ENCODE results near the gene FARS2.

Gene FARS2

DNA sequence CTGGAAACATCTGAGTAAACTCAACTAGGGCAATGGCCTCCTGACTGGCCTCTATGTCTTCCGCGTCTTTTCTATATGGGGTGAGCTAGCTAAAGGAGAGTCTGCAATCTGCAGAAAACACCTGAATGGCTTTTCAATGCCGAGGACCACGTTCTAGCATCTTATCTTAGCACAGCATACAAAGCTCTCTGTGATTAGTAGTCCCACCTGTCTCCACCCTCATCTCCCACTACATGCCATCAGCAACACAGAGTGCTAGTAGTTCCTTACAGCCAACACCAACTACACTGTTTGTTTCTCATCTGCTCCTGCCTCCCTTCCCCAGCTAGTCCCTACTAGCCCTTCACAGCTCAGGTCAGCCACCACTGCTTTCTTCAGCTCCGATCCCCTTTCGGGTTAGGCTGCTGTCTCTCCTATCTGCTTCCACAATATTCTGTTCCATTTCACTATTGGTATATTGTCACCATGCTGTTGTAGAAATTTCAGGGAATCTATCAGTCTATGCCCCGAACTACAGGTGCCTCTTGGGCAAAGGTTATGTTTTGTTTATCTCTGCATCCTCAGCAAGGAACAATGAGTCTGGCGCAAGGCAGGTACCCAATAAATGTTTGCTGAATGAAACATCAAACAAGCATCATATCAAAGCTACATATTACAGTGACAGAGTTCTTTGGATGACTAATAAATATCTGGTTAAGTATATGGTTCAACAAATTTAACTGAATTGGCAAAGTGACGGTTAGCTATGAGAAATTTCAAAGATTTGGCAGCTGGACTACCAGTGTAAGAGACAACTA, 12.8 kb upstream of the FARS2 start:
- no peak overlapping the region for H3K4me3 ChIP-seq (ENCODE audit: low read depth, low read length)
- DNase-seq (ENCODE audit: low read depth): no peak

DNA sequence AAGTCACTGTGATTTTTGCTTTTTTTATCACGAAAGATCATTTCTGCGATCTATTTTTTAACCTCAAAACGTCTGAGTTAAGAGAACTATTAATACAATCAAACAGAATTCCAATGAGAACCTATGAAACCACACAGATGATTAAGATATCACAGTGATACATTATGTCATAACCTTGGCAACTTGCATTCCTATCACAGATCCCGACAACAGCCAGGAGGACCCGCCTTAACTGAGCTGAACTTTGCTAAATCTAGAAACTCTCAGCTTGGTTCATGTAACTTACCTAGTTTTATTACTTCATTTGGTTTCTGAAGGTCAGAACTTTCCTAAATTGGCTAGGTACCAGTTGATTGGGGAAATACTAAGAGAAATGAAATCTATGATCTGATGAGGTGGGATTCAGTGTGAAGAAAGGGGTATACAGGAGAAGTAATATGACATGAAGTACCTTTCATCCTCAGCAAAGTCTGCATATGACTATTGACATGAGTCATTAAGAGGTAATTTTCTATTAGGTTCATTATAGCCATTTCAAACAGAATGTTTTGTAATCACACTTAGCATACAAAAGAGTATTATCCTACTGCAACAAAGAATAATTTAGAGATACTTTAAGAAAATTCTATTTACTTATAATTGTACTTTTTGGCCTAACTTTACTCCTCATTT, 11.7 kb upstream of the FARS2 start:
- no peak overlapping the region for H3K4me3 ChIP-seq (ENCODE audit: low read depth, low read length)
- no peak for DNase-seq (ENCODE audit: low read depth)

DNA sequence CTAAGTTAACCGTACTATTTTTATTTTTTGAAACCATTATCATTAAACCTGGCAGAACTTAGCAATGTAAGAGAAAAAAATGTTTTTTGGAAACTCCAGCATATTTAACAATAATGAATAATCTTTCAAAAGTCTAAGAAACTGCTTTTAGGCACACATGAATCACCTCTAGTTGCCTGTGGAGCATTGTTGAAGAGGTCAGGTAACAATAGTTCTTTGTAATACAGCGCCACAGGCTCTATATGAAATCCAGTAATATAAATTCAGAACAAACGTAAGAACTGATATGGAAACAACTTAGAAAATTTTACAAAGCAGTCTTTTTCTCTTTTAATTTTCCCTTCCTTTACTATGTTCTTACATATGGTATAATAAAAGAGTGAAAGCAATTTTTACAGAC, 10.9 kb upstream of the FARS2 start:
- H3K4me3 ChIP-seq (ENCODE audit: low read depth, low read length): no peak overlapping the region
- DNase-seq (ENCODE audit: low read depth): no peak

DNA sequence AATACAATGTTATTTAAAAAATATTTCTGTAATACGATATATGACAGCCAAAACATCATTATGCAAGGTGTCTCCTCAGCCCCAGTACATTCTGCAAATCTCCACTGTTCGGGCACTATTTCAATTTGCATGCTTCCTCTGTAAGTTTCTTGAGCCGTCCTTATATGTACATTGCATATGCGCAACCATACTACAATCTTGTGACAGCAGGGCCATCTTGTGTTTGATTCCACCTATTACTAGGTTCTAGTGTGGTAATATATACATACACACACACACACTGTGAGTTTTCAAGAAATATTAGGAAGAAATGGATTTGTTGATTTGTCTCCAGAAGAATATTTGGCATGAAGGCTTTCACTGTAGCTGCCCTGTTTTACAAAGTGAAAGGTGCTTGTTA, 10.4 kb upstream of the FARS2 start:
- DNase-seq (ENCODE audit: low read depth): no peak
- H3K4me3 ChIP-seq (ENCODE audit: low read depth, low read length): no peak overlapping the region

DNA sequence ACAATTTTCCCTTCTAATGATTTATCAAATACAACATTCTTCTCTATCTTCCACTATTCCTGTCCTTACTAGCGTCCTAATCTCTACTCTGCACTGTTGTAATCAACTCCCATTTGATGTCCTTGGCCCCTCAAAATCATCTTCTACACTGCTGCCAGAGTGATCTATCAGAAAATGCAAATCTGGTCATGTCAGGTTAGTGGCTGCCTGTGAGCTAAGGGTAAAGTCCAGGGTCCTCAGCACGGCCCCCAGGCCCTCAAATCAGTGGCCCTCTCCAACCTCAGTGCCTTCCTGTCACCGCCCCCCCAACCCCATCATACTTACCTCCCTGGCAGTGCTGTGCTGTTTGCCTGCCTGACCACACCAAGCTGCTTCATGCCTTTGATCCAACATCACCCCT, 4.4 kb upstream of the FARS2 start:
- no peak overlapping the region for H3K4me3 ChIP-seq (ENCODE audit: low read depth, low read length)
- DNase-seq (ENCODE audit: low read depth): no peak

GRCh38 chr6:5257400-5257799, 3.9 kb upstream of the FARS2 start:
- no peak for DNase-seq (ENCODE audit: low read depth)
- no peak overlapping the region for H3K4me3 ChIP-seq (ENCODE audit: low read depth, low read length)

GRCh38 chr6:5259428-5259827, 1.9 kb upstream of the FARS2 start:
- peak overlapping the region; percentile 80 for H3K4me3 ChIP-seq (ENCODE audit: low read depth, low read length)
- no peak for DNase-seq (ENCODE audit: low read depth)

DNA sequence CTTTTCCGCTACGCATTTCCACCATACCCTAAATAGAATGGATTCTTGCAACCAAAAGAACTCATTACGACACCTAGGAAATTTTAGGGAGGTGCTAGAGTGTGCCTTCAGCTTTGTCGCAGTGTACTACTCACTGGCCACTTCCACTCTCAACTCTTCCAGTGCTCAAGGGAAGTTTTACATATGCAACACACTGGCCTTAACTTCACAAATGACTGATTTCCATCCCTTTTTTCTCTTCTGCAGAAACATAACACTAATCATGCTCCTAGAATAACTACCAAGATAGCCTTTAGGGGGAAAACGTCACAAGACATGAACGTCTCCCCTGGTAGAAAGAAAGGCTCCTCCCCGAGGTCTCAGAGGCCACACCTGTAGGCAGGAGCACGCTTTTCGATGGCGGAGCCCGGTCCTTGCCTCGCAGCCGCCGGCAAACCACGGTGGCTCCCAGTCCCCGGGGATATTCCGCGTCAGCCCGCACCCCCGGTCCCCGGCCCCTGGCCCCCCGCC, 1.1 kb upstream of the FARS2 start:
- H3K4me3 ChIP-seq (ENCODE audit: low read depth, low read length): peak overlapping the region; percentile 80
- DNase-seq (ENCODE audit: low read depth): no peak

GRCh38 chr6:5261545-5262109, 314 bp downstream of the FARS2 start:
- peak overlapping the region; percentile 80 for H3K4me3 ChIP-seq (ENCODE audit: low read depth, low read length)
- no peak for DNase-seq (ENCODE audit: low read depth)

DNA sequence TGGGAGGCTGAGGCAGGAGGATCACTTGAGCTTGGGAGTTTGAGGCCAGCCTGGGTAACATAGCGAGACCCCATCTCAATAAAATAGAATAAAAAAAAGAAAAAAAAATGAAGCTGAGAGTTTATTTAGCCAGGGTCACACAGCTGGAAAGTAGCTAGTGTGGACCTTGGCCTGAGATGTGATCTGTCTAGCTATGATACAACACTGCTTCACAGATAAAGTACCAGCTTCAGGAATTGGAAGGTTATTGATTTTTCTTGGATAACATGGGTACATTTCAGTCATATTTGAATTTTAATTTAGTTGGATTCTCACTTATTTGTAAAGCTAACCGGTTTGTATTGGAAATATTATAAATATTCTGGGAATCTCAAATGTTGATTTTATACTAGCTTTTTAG, 5.1 kb downstream of the FARS2 start:
- DNase-seq (ENCODE audit: low read depth): no peak
- H3K4me3 ChIP-seq (ENCODE audit: low read depth, low read length): no peak overlapping the region

- no peak overlapping the region for H3K4me3 ChIP-seq (ENCODE audit: low read depth, low read length)
- no peak for DNase-seq (ENCODE audit: low read depth)
Observed at GRCh38 chr6:5270093-5270680, 8.9 kb downstream of the FARS2 start.

DNA sequence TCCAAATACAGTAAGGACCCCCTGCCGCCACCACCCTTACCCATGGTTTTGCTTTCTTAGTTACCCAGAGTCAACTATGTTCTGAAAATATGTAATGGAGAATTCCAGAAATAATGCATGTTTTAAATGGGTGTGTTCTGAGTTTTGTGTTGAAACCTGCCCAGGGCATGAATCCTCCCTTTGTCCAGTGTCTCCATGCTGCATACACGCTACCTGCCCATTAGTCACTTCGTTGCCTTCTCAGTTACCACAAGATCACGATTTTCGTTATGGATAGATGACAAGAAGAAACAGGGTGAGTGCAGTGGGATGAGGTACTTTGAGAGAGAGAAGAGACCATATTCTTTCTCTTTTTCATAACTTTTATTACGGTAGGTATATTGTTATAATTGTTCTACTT, 10.6 kb downstream of the FARS2 start:
- no peak overlapping the region for H3K4me3 ChIP-seq (ENCODE audit: low read depth, low read length)
- no peak for DNase-seq (ENCODE audit: low read depth)

- no peak for DNase-seq (ENCODE audit: low read depth)
Observed at GRCh38 chr6:5274231-5274630, 12.9 kb downstream of the FARS2 start.

GRCh38 chr6:5275497-5275896, 14.2 kb downstream of the FARS2 start:
- no peak overlapping the region for H3K4me3 ChIP-seq (ENCODE audit: low read depth, low read length)
- DNase-seq (ENCODE audit: low read depth): no peak

More at GRCh38 chr6:5274231-5274630, 12.9 kb downstream of the FARS2 start:
- no peak overlapping the region for H3K4me3 ChIP-seq (ENCODE audit: low read depth, low read length)

- DNase-seq (ENCODE audit: low read depth): no peak
- H3K4me3 ChIP-seq (ENCODE audit: low read depth, low read length): no peak overlapping the region
Observed at GRCh38 chr6:5276581-5276980, 15.3 kb downstream of the FARS2 start.

GRCh38 chr6:5277589-5277988, 16.3 kb downstream of the FARS2 start:
- H3K4me3 ChIP-seq (ENCODE audit: low read depth, low read length): no peak overlapping the region
- no peak for DNase-seq (ENCODE audit: low read depth)

DNA sequence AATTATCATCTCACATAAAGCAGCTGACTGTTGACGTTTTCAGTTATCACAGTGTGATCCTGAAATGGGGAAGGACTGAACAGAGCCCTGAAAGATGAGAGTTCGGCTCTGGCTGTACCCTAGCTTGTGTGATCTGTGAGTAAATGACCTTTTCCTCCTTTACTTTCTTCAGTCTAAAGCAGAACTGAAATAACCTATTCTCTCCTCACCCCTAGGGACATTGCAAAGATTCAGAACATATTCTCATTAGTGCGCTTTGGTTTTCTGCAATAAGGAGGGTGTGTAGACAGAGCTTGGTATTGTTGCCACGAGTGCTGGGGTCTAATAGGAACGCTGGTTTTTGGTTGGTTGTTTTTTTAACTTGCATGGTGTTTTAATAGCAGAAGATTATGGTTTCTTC, 16.7 kb downstream of the FARS2 start:
- no peak overlapping the region for H3K4me3 ChIP-seq (ENCODE audit: low read depth, low read length)
- DNase-seq (ENCODE audit: low read depth): no peak

GRCh38 chr6:5278565-5279120, 17.3 kb downstream of the FARS2 start:
- no peak overlapping the region for H3K4me3 ChIP-seq (ENCODE audit: low read depth, low read length)
- no peak for DNase-seq (ENCODE audit: low read depth)

DNA sequence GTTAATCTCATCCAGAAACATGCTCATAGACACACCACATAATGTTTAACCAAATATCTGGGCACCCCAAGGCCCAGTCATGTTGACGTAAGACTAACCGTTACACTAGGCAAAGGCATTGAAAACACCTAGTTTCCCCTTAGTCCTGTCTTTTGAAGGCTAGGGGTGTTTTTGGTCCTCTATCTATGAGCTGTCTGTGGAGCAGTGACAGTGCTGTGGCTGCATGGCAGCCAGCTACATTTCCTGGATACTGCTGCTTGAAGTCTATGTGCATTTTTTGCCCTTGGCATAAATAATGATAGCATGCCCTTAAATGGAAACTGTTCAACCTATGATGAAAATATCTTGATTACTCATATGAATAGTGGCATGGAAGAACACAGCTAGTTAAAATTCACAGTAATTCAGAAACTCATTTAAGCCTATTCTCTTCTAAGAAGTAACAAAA, 18.6 kb downstream of the FARS2 start:
- DNase-seq (ENCODE audit: low read depth): no peak

GRCh38 chr6:5280920-5281319, 19.6 kb downstream of the FARS2 start:
- no peak for DNase-seq (ENCODE audit: low read depth)
- no peak overlapping the region for H3K4me3 ChIP-seq (ENCODE audit: low read depth, low read length)

More for the DNA sequence above, 18.6 kb downstream of the FARS2 start:
- no peak overlapping the region for H3K4me3 ChIP-seq (ENCODE audit: low read depth, low read length)

Measured in skeletal muscle cell (primary cell).